ENCODE data around the gene ZBTB42.

Gene ZBTB42

GRCh38 chr14:104784218-104784568, 16.7 kb upstream of the ZBTB42 start:
- no peak for TF ChIP-seq FOXP2 (optimal IDR thresholded peaks at IDR 0.05; ENCODE audit: control extremely low read depth, extremely low read length, insufficient read depth)
- H3K36me3 ChIP-seq (ENCODE audit: insufficient read depth, low read length) = no peaks in the 10 kb centered on the region
- no peak for DNase-seq (ENCODE audit: low read depth, low spot score)
- no peak overlapping the region for H3K4me3 ChIP-seq
- H3K9me3 ChIP-seq (ENCODE audit: low read depth, low read length) = no peaks in the 10 kb centered on the region
- H3K9ac ChIP-seq (ENCODE audit: insufficient read length) = no peak overlapping the region
- H3K27ac ChIP-seq = no peak overlapping the region

DNA sequence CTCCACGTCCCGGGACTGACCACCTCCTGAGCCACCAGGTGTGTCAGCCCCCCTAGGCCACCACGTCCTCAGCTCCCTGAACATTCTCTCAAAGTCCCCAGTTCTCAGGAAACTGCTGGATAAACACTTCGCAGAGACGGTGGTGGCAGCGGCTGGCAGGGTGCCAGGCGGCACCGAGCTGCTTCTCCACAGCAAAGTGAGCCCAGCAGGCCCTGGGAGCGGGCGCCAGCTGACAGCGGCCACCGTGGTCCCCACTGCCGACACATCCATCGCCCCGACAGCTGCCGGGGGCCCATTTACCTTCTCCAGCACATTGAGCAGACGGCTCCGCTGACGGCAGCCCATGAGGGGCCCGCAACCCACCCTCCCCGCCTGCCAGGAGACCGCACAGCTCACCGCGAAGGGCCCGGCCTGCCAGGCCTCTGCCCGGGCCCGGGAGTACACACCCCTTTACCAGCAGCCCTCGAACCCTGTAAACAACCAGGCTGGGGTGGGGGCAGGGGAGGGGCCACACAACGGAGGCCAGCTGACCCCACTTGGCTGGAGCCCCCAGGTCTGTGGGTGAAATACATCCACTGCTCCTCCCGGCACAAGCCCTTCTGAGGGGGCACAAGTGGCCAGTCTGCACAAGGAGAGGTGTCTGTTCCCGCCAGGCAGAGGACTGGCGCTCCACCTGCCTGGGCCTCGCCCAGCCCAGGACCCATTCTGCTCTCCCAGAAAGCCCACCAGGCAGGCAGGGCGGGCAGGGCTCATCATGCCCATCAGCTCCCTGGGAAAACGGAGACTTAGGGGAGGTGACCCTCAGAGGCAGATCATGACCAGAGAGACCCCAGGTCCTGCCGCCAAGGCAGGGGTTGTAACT, 15.8 kb upstream of the ZBTB42 start:
- no peaks in the 10 kb centered on the region; the same call in 1 of the 2 replicates for H3K36me3 ChIP-seq (ENCODE audit: insufficient read depth, low read length)
- TF ChIP-seq EZH2 (IDR thresholded peaks at IDR 0.05) (no peak), FOXP2 (optimal IDR thresholded peaks at IDR 0.05; ENCODE audit: control extremely low read depth, extremely low read length, insufficient read depth) (no peak), POLR2AphosphoS5 (IDR thresholded peaks at IDR 0.05; ENCODE audit: borderline replicate concordance, low read depth, low read length) (no peak)
- H3K9ac ChIP-seq (ENCODE audit: insufficient read length) = no peak overlapping the region
- no peak for DNase-seq (ENCODE audit: low read depth, low spot score)
- H3K27ac ChIP-seq = no peak overlapping the region
- no peak overlapping the region for H3K4me3 ChIP-seq
- no peaks in the 10 kb centered on the region for H3K9me3 ChIP-seq (ENCODE audit: low read depth, low read length)

- no peak overlapping the region for H3K27ac ChIP-seq
- no peak overlapping the region for H3K9ac ChIP-seq (ENCODE audit: insufficient read length)
- no peaks in the 10 kb centered on the region; the same call in 1 of the 2 replicates for H3K36me3 ChIP-seq (ENCODE audit: insufficient read depth, low read length)
- H3K4me3 ChIP-seq = no peak overlapping the region
- TF ChIP-seq EZH2 (IDR thresholded peaks at IDR 0.05) = no peak
- no peak for TF ChIP-seq FOXP2 (optimal IDR thresholded peaks at IDR 0.05; ENCODE audit: control extremely low read depth, extremely low read length, insufficient read depth)
- no peak for TF ChIP-seq POLR2AphosphoS5 (IDR thresholded peaks at IDR 0.05; ENCODE audit: borderline replicate concordance, low read depth, low read length)
- DNase-seq (ENCODE audit: low read depth, low spot score) = no peak
- H3K9me3 ChIP-seq (ENCODE audit: low read depth, low read length) = no peaks in the 10 kb centered on the region
Measured at GRCh38 chr14:104785708-104786080, 15.2 kb upstream of the ZBTB42 start.

DNA sequence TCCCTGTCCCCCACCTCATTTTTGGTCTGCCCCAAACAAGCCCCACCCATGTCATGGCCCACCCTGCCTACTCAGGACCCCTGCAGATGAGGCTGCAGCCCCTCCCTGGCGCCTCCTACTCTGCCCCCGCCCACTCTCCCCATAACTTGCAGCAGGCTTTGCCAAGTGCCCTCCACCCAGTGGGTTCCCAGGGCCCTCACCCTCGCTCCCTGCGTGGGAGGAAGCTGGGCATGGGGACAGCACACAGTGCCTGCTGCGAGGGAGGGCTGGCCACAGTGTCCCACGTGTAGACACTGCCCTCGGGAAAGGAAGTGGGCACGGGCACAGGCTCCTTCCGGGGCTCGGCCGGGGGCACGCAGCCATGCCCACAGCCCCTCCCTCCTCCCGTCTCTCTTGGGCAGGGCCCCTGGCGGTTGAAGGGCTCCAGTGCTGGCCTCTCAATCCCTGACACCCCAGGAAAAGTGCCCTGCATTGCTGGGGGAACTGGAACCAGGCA, 14.8 kb upstream of the ZBTB42 start:
- TF ChIP-seq EZH2 (IDR thresholded peaks at IDR 0.05) (no peak), FOXP2 (optimal IDR thresholded peaks at IDR 0.05; ENCODE audit: control extremely low read depth, extremely low read length, insufficient read depth) (no peak), POLR2AphosphoS5 (IDR thresholded peaks at IDR 0.05; ENCODE audit: borderline replicate concordance, low read depth, low read length) (no peak)
- no peaks in the 10 kb centered on the region for H3K9me3 ChIP-seq (ENCODE audit: low read depth, low read length)
- H3K9ac ChIP-seq (ENCODE audit: insufficient read length) = no peak overlapping the region
- H3K4me3 ChIP-seq = no peak overlapping the region
- no peaks in the 10 kb centered on the region; the same call in 1 of the 2 replicates for H3K36me3 ChIP-seq (ENCODE audit: insufficient read depth, low read length)
- DNase-seq (ENCODE audit: low read depth, low spot score) = no peak
- H3K27ac ChIP-seq = no peak overlapping the region

DNA sequence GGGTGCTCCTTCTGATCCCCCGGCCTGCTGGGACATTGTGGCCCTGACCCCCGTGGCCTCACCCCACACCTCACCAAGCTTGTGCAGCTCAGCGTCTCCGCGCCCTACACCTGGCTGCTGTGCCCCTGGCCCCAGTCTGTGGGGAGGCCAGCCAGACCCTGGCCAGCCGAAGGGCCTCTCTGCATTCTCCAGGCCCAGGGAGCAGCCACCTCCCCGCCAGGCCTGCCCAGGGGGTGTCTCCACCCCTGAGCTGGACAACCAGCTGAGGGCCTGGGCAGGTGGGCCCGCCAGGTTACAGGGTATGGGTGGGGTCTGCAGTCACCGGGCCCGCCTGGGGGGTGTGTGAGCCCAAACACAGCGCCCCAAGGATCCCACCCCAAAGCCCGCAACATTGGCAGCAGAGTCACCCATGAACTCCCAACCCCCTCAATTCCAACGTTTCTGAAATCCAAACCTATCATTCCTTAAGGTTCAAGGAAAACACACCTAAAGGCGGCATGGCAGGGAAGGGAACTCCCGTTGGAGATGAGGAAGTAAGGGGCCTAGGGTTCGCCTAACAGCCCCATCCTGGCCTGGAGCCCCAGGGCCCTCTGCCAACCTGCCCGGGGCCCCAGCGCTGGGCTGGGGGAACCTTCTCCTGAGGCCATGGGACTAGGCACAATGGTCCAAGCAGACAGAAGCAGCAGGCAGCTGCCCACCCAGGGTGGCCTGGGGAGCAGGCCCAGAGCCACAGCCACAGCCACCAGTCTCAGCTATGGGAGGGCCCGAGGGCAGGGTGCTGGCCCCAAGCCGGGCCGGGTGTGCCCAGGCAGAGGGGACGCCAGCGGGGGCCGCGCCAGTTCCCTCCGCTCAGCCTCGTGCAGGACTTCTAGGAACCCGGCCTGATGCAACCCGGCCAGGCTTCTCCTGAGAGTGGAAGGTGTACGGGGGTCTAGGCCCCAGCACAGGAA, 13.9 kb upstream of the ZBTB42 start:
- no peak for TF ChIP-seq POLR2AphosphoS5 (IDR thresholded peaks at IDR 0.05; ENCODE audit: borderline replicate concordance, low read depth, low read length)
- no peak for TF ChIP-seq FOXP2 (optimal IDR thresholded peaks at IDR 0.05; ENCODE audit: control extremely low read depth, extremely low read length, insufficient read depth)
- TF ChIP-seq EZH2 (IDR thresholded peaks at IDR 0.05) = no peak
- Histone ChIP-seq H3K9ac (ENCODE audit: insufficient read length) (no peak overlapping the region), H3K27ac (no peak overlapping the region), H3K4me3 (no peak overlapping the region), H3K36me3 (ENCODE audit: insufficient read depth, low read length) (no peaks in the 10 kb centered on the region; the same call in 1 of the 2 replicates), H3K9me3 (ENCODE audit: low read depth, low read length) (no peaks in the 10 kb centered on the region)
- no peak for DNase-seq (ENCODE audit: low read depth, low spot score)

DNA sequence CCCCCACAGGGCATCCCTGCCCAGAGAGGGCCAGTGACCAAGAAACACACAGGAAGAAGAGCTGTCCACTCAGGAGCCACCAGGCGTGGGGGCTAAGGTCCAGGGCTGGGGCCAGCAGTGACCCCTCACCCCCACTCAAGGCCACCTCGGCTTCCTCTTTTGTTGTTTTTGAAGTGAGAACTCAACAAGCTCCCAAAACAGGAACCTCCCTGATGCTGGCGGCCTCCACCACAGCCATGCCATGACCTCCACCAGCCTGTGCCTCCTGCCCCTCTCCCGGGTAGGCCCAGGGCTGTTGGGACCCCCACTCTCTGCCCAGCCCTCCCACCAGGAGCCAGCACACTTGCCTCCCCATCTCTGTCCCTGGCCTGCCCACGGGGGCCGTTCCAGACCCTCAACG, 13.2 kb upstream of the ZBTB42 start:
- H3K4me3 ChIP-seq = no peak overlapping the region
- H3K9me3 ChIP-seq (ENCODE audit: low read depth, low read length) = no peaks in the 10 kb centered on the region
- no peak for DNase-seq (ENCODE audit: low read depth, low spot score)
- no peaks in the 10 kb centered on the region; the same call in 1 of the 2 replicates for H3K36me3 ChIP-seq (ENCODE audit: insufficient read depth, low read length)
- H3K9ac ChIP-seq (ENCODE audit: insufficient read length) = no peak overlapping the region
- no peak overlapping the region for H3K27ac ChIP-seq
- TF ChIP-seq FOXP2 (optimal IDR thresholded peaks at IDR 0.05; ENCODE audit: control extremely low read depth, extremely low read length, insufficient read depth) (no peak), EZH2 (IDR thresholded peaks at IDR 0.05) (no peak), POLR2AphosphoS5 (IDR thresholded peaks at IDR 0.05; ENCODE audit: borderline replicate concordance, low read depth, low read length) (no peak)

DNA sequence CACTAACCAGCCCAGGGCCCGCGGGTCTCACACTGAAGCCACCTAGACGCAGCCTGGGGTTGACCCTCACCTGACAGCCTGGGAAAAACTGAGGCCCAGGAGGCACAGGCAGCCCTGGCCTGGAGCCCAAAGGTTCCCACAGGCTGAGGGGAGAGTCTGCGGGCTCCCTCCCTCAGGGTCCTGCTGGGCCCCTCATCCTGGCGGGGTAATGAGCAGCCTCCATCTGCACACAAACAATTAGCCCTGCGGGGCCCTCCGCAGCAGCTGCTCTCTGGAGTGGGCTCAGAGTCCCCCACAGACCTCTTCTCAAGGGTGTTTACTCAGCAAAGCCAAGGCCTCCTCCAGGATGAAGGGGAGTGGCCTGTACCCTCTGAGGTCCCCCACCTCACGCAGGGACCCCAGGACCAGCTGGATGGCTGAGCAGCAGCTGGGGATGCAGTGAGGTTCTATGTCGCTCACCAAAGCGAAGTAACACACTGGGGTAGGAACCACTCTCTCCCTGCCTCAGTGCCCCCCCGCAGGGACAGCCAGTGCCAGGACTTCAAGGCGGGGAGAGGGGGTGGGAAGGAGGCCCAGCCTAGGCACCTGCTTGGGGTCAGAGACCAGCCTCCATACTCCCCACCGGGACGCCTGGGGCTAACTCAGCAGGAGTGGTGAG, 12.6 kb upstream of the ZBTB42 start:
- H3K36me3 ChIP-seq (ENCODE audit: insufficient read depth, low read length) = no peaks in the 10 kb centered on the region; the same call in 1 of the 2 replicates
- DNase-seq (ENCODE audit: low read depth, low spot score) = no peak
- no peak overlapping the region for H3K4me3 ChIP-seq
- H3K27ac ChIP-seq = no peak overlapping the region
- TF ChIP-seq EZH2 (IDR thresholded peaks at IDR 0.05) (no peak), POLR2AphosphoS5 (IDR thresholded peaks at IDR 0.05; ENCODE audit: borderline replicate concordance, low read depth, low read length) (no peak), FOXP2 (optimal IDR thresholded peaks at IDR 0.05; ENCODE audit: control extremely low read depth, extremely low read length, insufficient read depth) (no peak)
- no peak overlapping the region for H3K9ac ChIP-seq (ENCODE audit: insufficient read length)
- no peaks in the 10 kb centered on the region for H3K9me3 ChIP-seq (ENCODE audit: low read depth, low read length)

Measured in SK-N-MC (cell line).